Fibroblast of lung (primary cell): ENCODE measurements around the gene SLC35E1. TPM values are rescaled to one million over a fixed set of nuclear protein-coding genes. Genes with fewer than 3 reads are reported as not detected.

ENCODE experiments used
- DNase-seq, 2 donors: peaks; one replicate each; pipeline versions ENCODE4 v3.0.0 to v3.0.0-alpha.2; 2010; ENCODE audit warnings: low read depth in 2 of 2
- H2AFZ ChIP-seq: 2 replicates; pipeline ENCODE4 v1.5.1; 2012; ENCODE audit warnings: low read length, control low read depth, inconsistent platforms
- H3K27ac ChIP-seq: 2 replicates; pipeline ENCODE4 v1.5.1; 2011; ENCODE audit warnings: low read length, control low read depth; ENCODE audit not compliant: insufficient read depth
- H3K27me3 ChIP-seq: 2 replicates; pipeline ENCODE4 v1.5.1; 2011; ENCODE audit warnings: mild to moderate bottlenecking, low read length; ENCODE audit not compliant: control insufficient read depth, insufficient read depth
- H3K36me3 ChIP-seq: 2 replicates; pipeline ENCODE4 v1.5.1; 2011; ENCODE audit warnings: low read length; ENCODE audit not compliant: control insufficient read depth, insufficient read depth
- H3K4me1 ChIP-seq: 2 replicates; pipeline ENCODE4 v1.5.1; 2011; ENCODE audit warnings: low read length; ENCODE audit not compliant: control insufficient read depth, insufficient read depth; ENCODE audit errors: extremely low read depth
- H3K4me2 ChIP-seq: 2 replicates; pipeline ENCODE4 v1.5.1; 2011; ENCODE audit warnings: low read length, control low read depth; ENCODE audit not compliant: insufficient read depth; ENCODE audit errors: extremely low read depth
- H3K4me3 ChIP-seq, 4 experiments: fragments of 200-600 bp in 1 of 4; sonication (generic) in 1 of 4; replicated peaks in 1 of 4; 2 replicates each; pipeline ENCODE4 v1.5.1; 2011 to 2016; ENCODE audit warnings: low read length in 4 of 4, low read depth in 3 of 4, mild to moderate bottlenecking in 3 of 4, control low read depth in 2 of 4, inconsistent platforms in 1 of 4, mixed read lengths in 1 of 4; ENCODE audit not compliant: insufficient read depth in 1 of 4; ENCODE audit errors: control extremely low read depth in 1 of 4
- H3K79me2 ChIP-seq: 2 replicates; pipeline ENCODE4 v1.5.1; 2012; ENCODE audit warnings: mild to moderate bottlenecking, low read length, inconsistent platforms; ENCODE audit not compliant: control insufficient read depth, insufficient read depth
- H3K9ac ChIP-seq: 2 replicates; pipeline ENCODE4 v1.5.1; 2011; ENCODE audit warnings: mild to moderate bottlenecking, low read length, control low read depth; ENCODE audit not compliant: insufficient read depth
- H3K9me3 ChIP-seq: 2 replicates; pipeline ENCODE4 v1.5.1; 2012; ENCODE audit warnings: low read depth, low read length; ENCODE audit not compliant: control insufficient read depth, insufficient read depth
- H4K20me1 ChIP-seq: 2 replicates; pipeline ENCODE4 v1.5.1; 2011; ENCODE audit warnings: low read length; ENCODE audit not compliant: control insufficient read depth, insufficient read depth; ENCODE audit errors: extremely low read depth
- CTCF ChIP-seq, 2 donors: IDR thresholded peaks in 1 of 2; conservative IDR thresholded peaks in 1 of 2; 1 replicate in 1 of 2; 2 replicates in 1 of 2; pipeline ENCODE4 v1.5.1; 2011 to 2012; ENCODE audit warnings: low read length in 2 of 2, control low read depth in 1 of 2, inconsistent platforms in 1 of 2, low read depth in 1 of 2, mild to moderate bottlenecking in 1 of 2
- EZH2 ChIP-seq: IDR thresholded peaks from 2 replicates; pipeline ENCODE4 v1.5.1; 2012; ENCODE audit warnings: low read length, control low read depth, mild to moderate bottlenecking; ENCODE audit errors: missing control alignments
- polyA plus RNA-seq, 2 donors: library from polyadenylated mRNA; depleted of rRNA in 1 of 2; stranded (reverse) in 1 of 2; unstranded in 1 of 2; fragments of >200 nt; gene quantifications; 2 replicates each; pipeline ENCODE4 v1.2.1, GENCODE V29; 2011 to 2012; ENCODE audit warnings: missing spikeins in 1 of 2
- total RNA-seq: library from RNA; depleted of rRNA; stranded (reverse); fragments of >200 nt; gene quantifications from 2 replicates; pipeline ENCODE4 v1.2.1, GENCODE V29; 2014

The SLC35E1 gene
- total and polyA plus RNA-seq, 2 donors (not counting 1 experiment from before 2014, with no cell fraction given), result 19.0 to 36.1 TPM

- H3K27me3 ChIP-seq, result no peaks in the 10 kb centered on the region
- peaks cover 12% of the 10 kb centered on the region for H3K4me1 ChIP-seq
- peaks cover 25% of the 10 kb centered on the region for H3K36me3 ChIP-seq
- H3K9me3 ChIP-seq, result no peaks in the 10 kb centered on the region
- TF ChIP-seq EZH2 (no peak), CTCF (conservative IDR thresholded peaks at IDR 0.05 in 1 of 2, IDR thresholded peaks at IDR 0.05 in 1 of 2; ENCODE audit: low read depth in 1 of 2, low read length in 2 of 2) (no peak)
- H4K20me1 ChIP-seq, result no peaks in the 10 kb centered on the region
- no peak overlapping the region for H3K27ac ChIP-seq
- no peak for DNase-seq
- H3K9ac ChIP-seq, result no peak overlapping the region
- H3K4me2 ChIP-seq, result no peak overlapping the region
- peaks cover 84% of the 10 kb centered on the region for H3K79me2 ChIP-seq
- no peak overlapping the region for H3K4me3 ChIP-seq
- no peak overlapping the region for H2AFZ ChIP-seq
Measured at GRCh38 chr19:16575282-16575681, 3.1 kb upstream of the SLC35E1 start.

- Histone ChIP-seq H3K4me2 (peak overlapping the region; percentile 42), H3K36me3 (peaks cover 25% of the 10 kb centered on the region), H3K79me2 (peaks cover 80% of the 10 kb centered on the region), H3K9me3 (no peaks in the 10 kb centered on the region), H3K4me3 (peak overlapping the region in 2 of 4 experiments; percentile 94 to 98), H3K27ac (no peak overlapping the region), H3K4me1 (peaks cover 12% of the 10 kb centered on the region), H3K9ac (no peak overlapping the region), H4K20me1 (no peaks in the 10 kb centered on the region), H2AFZ (no peak overlapping the region), H3K27me3 (no peaks in the 10 kb centered on the region)
- TF ChIP-seq CTCF (conservative IDR thresholded peaks at IDR 0.05 in 1 of 2, IDR thresholded peaks at IDR 0.05 in 1 of 2; ENCODE audit: low read depth in 1 of 2, low read length in 2 of 2), result no peak
- no peak for DNase-seq
Measured at GRCh38 chr19:16573925-16574324, 1.7 kb upstream of the SLC35E1 start.

GRCh38 chr19:16573296-16573695 lies 1.1 kb upstream of the SLC35E1 start:
- H3K9ac ChIP-seq, result peak overlapping the region; percentile 80
- TF ChIP-seq EZH2 (no peak), CTCF (conservative IDR thresholded peaks at IDR 0.05 in 1 of 2, IDR thresholded peaks at IDR 0.05 in 1 of 2; ENCODE audit: low read depth in 1 of 2, low read length in 2 of 2) (no peak)

More at GRCh38 chr19:16573296-16573695, 1.1 kb upstream of the SLC35E1 start:
- no peak overlapping the region for H2AFZ ChIP-seq
- H3K9me3 ChIP-seq, result no peaks in the 10 kb centered on the region
- no peaks in the 10 kb centered on the region for H3K27me3 ChIP-seq
- H3K36me3 ChIP-seq, result peaks cover 25% of the 10 kb centered on the region
- no peak for DNase-seq
- peak overlapping the region; percentile 63 to 98 (median 88) for H3K4me3 ChIP-seq
- H3K27ac ChIP-seq, result peak overlapping the region; percentile 86
- H3K4me1 ChIP-seq, result peaks cover 12% of the 10 kb centered on the region
- H3K4me2 ChIP-seq, result peak overlapping the region; percentile 42
- no peaks in the 10 kb centered on the region for H4K20me1 ChIP-seq
- peaks cover 79% of the 10 kb centered on the region for H3K79me2 ChIP-seq
